Neural cell (in vitro differentiated cells): ENCODE measurements around the gene PPP2R2B. TPM values are rescaled to one million over a fixed set of nuclear protein-coding genes. Genes with fewer than 3 reads are reported as not detected.

Experiments
- H2AFZ ChIP-seq: fragments of 200-600, 300-800 bp; sonication (generic), shearing (Covaris generic); 2 replicates; pipeline ENCODE4 v1.6.0; 2014; ENCODE audit warnings: low read depth, mild to moderate bottlenecking, antibody characterized with exemption, low read length, moderate library complexity
- H3F3A ChIP-seq: fragments of 200-600 bp; shearing (Covaris generic); 2 replicates; pipeline ENCODE4 v1.6.1; 2016; ENCODE audit warnings: mild to moderate bottlenecking, moderate library complexity, mixed read lengths, antibody characterized with exemption, low read length; ENCODE audit not compliant: insufficient read depth, poor library complexity, severe bottlenecking
- H3K27ac ChIP-seq: fragments of 200-600, 300-800 bp; sonication (generic), shearing (Covaris generic); 2 replicates; pipeline ENCODE4 v1.5.1; 2014; ENCODE audit warnings: mild to moderate bottlenecking, low read length, moderate library complexity
- H3K27me3 ChIP-seq: fragments of 300-800, 200-600 bp; sonication (generic), shearing (Covaris generic); 2 replicates; pipeline ENCODE4 v1.6.0; 2014; ENCODE audit warnings: mild to moderate bottlenecking, low read depth, low read length, moderate library complexity; ENCODE audit not compliant: insufficient read depth
- H3K36me3 ChIP-seq: fragments of 300-800, 200-600 bp; sonication (generic), shearing (Covaris generic); 2 replicates; pipeline ENCODE4 v1.5.1; 2014; ENCODE audit warnings: mild to moderate bottlenecking, antibody characterized with exemption, low read length, moderate library complexity; ENCODE audit not compliant: insufficient read depth
- H3K4me2 ChIP-seq: fragments of 300-800, 200-600 bp; sonication (generic), shearing (Covaris generic); 2 replicates; pipeline ENCODE4 v1.6.0; 2014; ENCODE audit warnings: mild to moderate bottlenecking, low read length
- H3K4me3 ChIP-seq: fragments of 300-800, 200-600 bp; sonication (generic), shearing (Covaris generic); 2 replicates; pipeline ENCODE4 v1.5.1; 2014; ENCODE audit warnings: mild to moderate bottlenecking, low read length, moderate library complexity
- H3K79me2 ChIP-seq: fragments of 200-600 bp; shearing (Covaris generic); replicated peaks from 2 replicates; pipeline ENCODE4 v1.6.0; 2014; ENCODE audit warnings: mild to moderate bottlenecking, low read length, moderate library complexity; ENCODE audit not compliant: insufficient read depth
- H3K9ac ChIP-seq: fragments of 300-800, 200-600 bp; sonication (generic), shearing (Covaris generic); 2 replicates; pipeline ENCODE4 v1.6.1; 2016; ENCODE audit warnings: mild to moderate bottlenecking, low read length, mixed read lengths
- H3K9me2 ChIP-seq: fragments of 200-600 bp; shearing (Covaris generic); 2 replicates; pipeline ENCODE4 v1.6.1; 2016; ENCODE audit warnings: mild to moderate bottlenecking, low read length, mixed read lengths; ENCODE audit not compliant: insufficient read depth
- H3K9me3 ChIP-seq: fragments of 200-600, 300-800 bp; sonication (generic), shearing (Covaris generic); 2 replicates; pipeline ENCODE4 v1.6.1; 2016; ENCODE audit warnings: mild to moderate bottlenecking, mixed run types, low read length, moderate library complexity, mixed read lengths
- H4K20me1 ChIP-seq: fragments of 200-600 bp; shearing (Covaris generic); 2 replicates; pipeline ENCODE4 v1.6.1; 2016; ENCODE audit warnings: mild to moderate bottlenecking, mixed run types; ENCODE audit not compliant: insufficient read depth
- CTCF ChIP-seq: fragments of 450-650 bp; IDR thresholded peaks from 2 replicates; pipeline ENCODE4 v1.5.1; 2014; ENCODE audit warnings: antibody characterized with exemption, mild to moderate bottlenecking, moderate library complexity; ENCODE audit not compliant: poor library complexity, severe bottlenecking
- EP300 ChIP-seq: fragments of 450-650 bp; conservative IDR thresholded peaks from 2 replicates; pipeline ENCODE4 v1.6.1; 2014; ENCODE audit warnings: antibody characterized with exemption, mild to moderate bottlenecking, moderate library complexity; ENCODE audit not compliant: poor library complexity, severe bottlenecking
- EZH2 ChIP-seq: fragments of 200-600, 300-800 bp; shearing (Covaris generic), sonication (generic); IDR thresholded peaks from 2 replicates; pipeline ENCODE4 v1.6.1; 2014; ENCODE audit warnings: antibody characterized with exemption, low read length, borderline replicate concordance, mild to moderate bottlenecking; ENCODE audit not compliant: insufficient read depth, poor library complexity, severe bottlenecking
- MXI1 ChIP-seq: fragments of 450-650 bp; conservative IDR thresholded peaks from 2 replicates; pipeline ENCODE4 v1.6.1; 2014; ENCODE audit warnings: antibody characterized with exemption, mild to moderate bottlenecking; ENCODE audit not compliant: poor library complexity, severe bottlenecking
- POLR2AphosphoS5 ChIP-seq: IDR thresholded peaks from 2 replicates; pipeline ENCODE4 v1.6.1; 2012
- RAD21 ChIP-seq: fragments of 450-650 bp; conservative IDR thresholded peaks from 2 replicates; pipeline ENCODE4 v1.6.1; 2014; ENCODE audit warnings: antibody characterized with exemption, mild to moderate bottlenecking, moderate library complexity
- SMC3 ChIP-seq: fragments of 450-650 bp; conservative IDR thresholded peaks from 2 replicates; pipeline ENCODE4 v1.6.1; 2014; ENCODE audit warnings: antibody characterized with exemption, mild to moderate bottlenecking, moderate library complexity; ENCODE audit not compliant: poor library complexity
- TAF1 ChIP-seq: IDR thresholded peaks from 2 replicates; pipeline ENCODE4 v1.6.1; 2012; ENCODE audit warnings: low read depth
- polyA plus RNA-seq: library from polyadenylated mRNA; depleted of rRNA; stranded (reverse); fragments of >200 nt; gene quantifications from 2 replicates; pipeline ENCODE4 v1.2.3, GENCODE V29; 2014
- TF ChIP-seq, protein P1 (sequence below): IDR thresholded peaks from 2 replicates; pipeline ENCODE4 v1.6.1; 2012; ENCODE audit warnings: borderline replicate concordance

Gene PPP2R2B
- polyA plus RNA-seq, 1 donor from 2014 or later, result 250 TPM

DNA sequence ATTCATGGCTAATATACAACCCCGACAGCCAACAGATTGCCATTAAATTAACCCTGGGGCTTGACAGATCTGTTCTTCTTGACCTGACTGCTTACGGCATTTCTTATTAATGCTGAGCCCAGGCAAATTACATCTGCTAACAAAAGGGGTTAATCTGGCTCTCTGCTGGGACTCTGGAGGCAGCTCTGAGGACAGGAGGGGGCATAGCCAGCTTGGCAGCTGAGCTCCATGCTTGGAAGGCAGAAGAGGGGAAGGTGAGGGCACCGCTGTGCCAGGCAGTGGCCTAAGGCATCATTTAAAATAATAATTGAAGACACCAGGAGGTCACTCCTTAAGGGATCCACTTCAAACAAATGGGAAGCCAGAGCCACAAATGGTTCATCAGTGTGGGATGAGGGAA lies 236.6 kb downstream of the PPP2R2B start:
- H3K79me2 ChIP-seq, result no peaks in the 10 kb centered on the region
- no peaks in the 10 kb centered on the region for H4K20me1 ChIP-seq
- no peak overlapping the region for H3K27ac ChIP-seq
- H3K36me3 ChIP-seq, result peaks cover 9% of the 10 kb centered on the region
- no peak overlapping the region for H3K4me3 ChIP-seq
- H3K9me3 ChIP-seq, result no peaks in the 10 kb centered on the region
- H3K27me3 ChIP-seq, result no peaks in the 10 kb centered on the region
- no peaks in the 10 kb centered on the region for H3F3A ChIP-seq
- no peak overlapping the region for H3K4me2 ChIP-seq
- H2AFZ ChIP-seq, result no peak overlapping the region
- H3K9me2 ChIP-seq, result no peaks in the 10 kb centered on the region
- TF ChIP-seq, protein P1, sequence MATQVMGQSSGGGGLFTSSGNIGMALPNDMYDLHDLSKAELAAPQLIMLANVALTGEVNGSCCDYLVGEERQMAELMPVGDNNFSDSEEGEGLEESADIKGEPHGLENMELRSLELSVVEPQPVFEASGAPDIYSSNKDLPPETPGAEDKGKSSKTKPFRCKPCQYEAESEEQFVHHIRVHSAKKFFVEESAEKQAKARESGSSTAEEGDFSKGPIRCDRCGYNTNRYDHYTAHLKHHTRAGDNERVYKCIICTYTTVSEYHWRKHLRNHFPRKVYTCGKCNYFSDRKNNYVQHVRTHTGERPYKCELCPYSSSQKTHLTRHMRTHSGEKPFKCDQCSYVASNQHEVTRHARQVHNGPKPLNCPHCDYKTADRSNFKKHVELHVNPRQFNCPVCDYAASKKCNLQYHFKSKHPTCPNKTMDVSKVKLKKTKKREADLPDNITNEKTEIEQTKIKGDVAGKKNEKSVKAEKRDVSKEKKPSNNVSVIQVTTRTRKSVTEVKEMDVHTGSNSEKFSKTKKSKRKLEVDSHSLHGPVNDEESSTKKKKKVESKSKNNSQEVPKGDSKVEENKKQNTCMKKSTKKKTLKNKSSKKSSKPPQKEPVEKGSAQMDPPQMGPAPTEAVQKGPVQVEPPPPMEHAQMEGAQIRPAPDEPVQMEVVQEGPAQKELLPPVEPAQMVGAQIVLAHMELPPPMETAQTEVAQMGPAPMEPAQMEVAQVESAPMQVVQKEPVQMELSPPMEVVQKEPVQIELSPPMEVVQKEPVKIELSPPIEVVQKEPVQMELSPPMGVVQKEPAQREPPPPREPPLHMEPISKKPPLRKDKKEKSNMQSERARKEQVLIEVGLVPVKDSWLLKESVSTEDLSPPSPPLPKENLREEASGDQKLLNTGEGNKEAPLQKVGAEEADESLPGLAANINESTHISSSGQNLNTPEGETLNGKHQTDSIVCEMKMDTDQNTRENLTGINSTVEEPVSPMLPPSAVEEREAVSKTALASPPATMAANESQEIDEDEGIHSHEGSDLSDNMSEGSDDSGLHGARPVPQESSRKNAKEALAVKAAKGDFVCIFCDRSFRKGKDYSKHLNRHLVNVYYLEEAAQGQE, result no peak
- TF ChIP-seq POLR2AphosphoS5 (no peak), SMC3 (no peak), TAF1 (no peak), EP300 (no peak), MXI1 (no peak), EZH2 (no peak), RAD21 (no peak), CTCF (no peak)
- H3K9ac ChIP-seq, result no peak overlapping the region

DNA sequence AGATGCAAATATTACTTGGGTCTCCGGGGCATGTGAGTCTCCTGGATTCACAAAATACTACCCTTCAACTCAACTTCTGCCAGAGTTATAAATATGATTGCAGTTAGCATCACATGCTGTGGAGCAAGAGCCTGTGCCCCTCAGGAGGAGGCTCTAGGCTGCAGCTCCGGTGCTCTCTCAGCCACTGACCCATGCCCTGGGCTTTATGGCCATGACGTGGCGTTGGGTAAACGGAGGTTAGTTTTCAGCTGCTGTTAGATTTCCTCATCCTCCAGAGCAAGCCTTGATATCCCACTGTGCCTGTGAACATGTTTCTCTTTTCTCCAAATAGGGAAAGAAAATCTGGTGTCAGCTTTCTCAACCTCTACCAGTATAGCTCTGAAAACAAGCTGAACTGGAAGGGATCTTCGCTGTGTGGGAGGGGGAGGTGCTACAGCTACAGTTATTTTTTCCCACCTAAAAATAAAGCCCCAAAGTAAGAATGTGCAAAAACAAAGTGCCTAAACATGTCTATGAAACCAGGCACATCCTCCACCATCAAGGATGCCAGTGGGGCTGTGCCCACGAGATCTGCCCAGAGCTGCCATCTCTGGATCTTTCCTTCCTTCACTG lies 238.2 kb downstream of the PPP2R2B start:
- H3K4me2 ChIP-seq, result no peak overlapping the region
- no peaks in the 10 kb centered on the region for H3K27me3 ChIP-seq
- H2AFZ ChIP-seq, result no peak overlapping the region
- no peaks in the 10 kb centered on the region for H3K9me2 ChIP-seq
- H3K79me2 ChIP-seq, result no peaks in the 10 kb centered on the region
- H4K20me1 ChIP-seq, result no peaks in the 10 kb centered on the region
- H3K27ac ChIP-seq, result peak overlapping the region; percentile 6
- H3F3A ChIP-seq, result no peaks in the 10 kb centered on the region
- H3K4me3 ChIP-seq, result no peak overlapping the region
- no peak for TF ChIP-seq EZH2
- no peak for TF ChIP-seq TAF1
- no peak for TF ChIP-seq CTCF
- no peak for TF ChIP-seq RAD21
- TF ChIP-seq, protein P1, result no peak
- no peak for TF ChIP-seq EP300
- no peak for TF ChIP-seq SMC3
- TF ChIP-seq POLR2AphosphoS5, result no peak
- TF ChIP-seq MXI1, result no peak
- H3K9me3 ChIP-seq, result no peaks in the 10 kb centered on the region
- no peak overlapping the region for H3K9ac ChIP-seq
- H3K36me3 ChIP-seq, result peaks cover 9% of the 10 kb centered on the region
